T1000 (cell line): ENCODE data around the gene OSBPL8.

ENCODE experiments used
- DNase-seq: peaks from one replicate; lab custom pipeline; 2025; ENCODE audit warnings: mixed read lengths; lab: John Stamatoyannopoulos, UW

Gene OSBPL8

GRCh38 chr12:76303989-76304460 lies 255.5 kb downstream of the OSBPL8 start:
- DNase-seq = no peak

GRCh38 chr12:76303365-76303764 lies 256.2 kb downstream of the OSBPL8 start:
- DNase-seq = no peak
